Subcutaneous abdominal adipose tissue (tissue), 5 donors: Measurements from ENCODE around the gene GPATCH4.
"Not testable (repeated sequence)": the region's sequence is repeated elsewhere in the genome, so short reads cannot be mapped to it uniquely, and the experiment has no call there.

Experiments
- H3K27ac ChIP-seq: one replicate; pipeline ENCODE4 v1.7.0; 2013; ENCODE audit warnings: low read depth, mild to moderate bottlenecking, inconsistent platforms, low read length, moderate library complexity
- H3K27me3 ChIP-seq, 5 donors: one replicate each; pipeline ENCODE4 v1.7.0; 2013; ENCODE audit warnings: low read length in 5 of 5, inconsistent platforms in 1 of 5; ENCODE audit not compliant: control insufficient read depth in 5 of 5, insufficient read depth in 4 of 5
- H3K36me3 ChIP-seq, 5 donors: one replicate each; pipeline ENCODE4 v1.7.0; 2013; ENCODE audit warnings: low read length in 5 of 5; ENCODE audit not compliant: control insufficient read depth in 5 of 5, insufficient read depth in 5 of 5
- H3K4me1 ChIP-seq, 5 donors: one replicate each; pipeline ENCODE4 v1.7.0; 2013; ENCODE audit warnings: low read length in 5 of 5, mild to moderate bottlenecking in 3 of 5, moderate library complexity in 1 of 5; ENCODE audit not compliant: control insufficient read depth in 5 of 5, insufficient read depth in 5 of 5
- H3K4me3 ChIP-seq, 5 donors: one replicate each; pipeline ENCODE4 v1.7.0; 2013; ENCODE audit warnings: low read length in 5 of 5, low read depth in 1 of 5
- H3K9ac ChIP-seq, 5 donors: one replicate each; pipeline ENCODE4 v1.7.0; 2013; ENCODE audit warnings: low read length in 5 of 5, mild to moderate bottlenecking in 4 of 5, moderate library complexity in 3 of 5
- H3K9me3 ChIP-seq, 5 donors: one replicate each; pipeline ENCODE4 v1.7.0; 2013; ENCODE audit warnings: low read length in 5 of 5; ENCODE audit not compliant: control insufficient read depth in 5 of 5
- donor health status: healthy.
- donor health status: healthy.
- donor health status: healthy.
- donor health status: healthy.
- donor health status: healthy.

The GPATCH4 gene

GRCh38 chr1:156643049-156643777 is 41.9 kb upstream of the GPATCH4 start:
- no peak overlapping the region for H3K4me3 ChIP-seq

GRCh38 chr1:156642265-156643048 is 41.2 kb upstream of the GPATCH4 start:
- Histone ChIP-seq H3K4me1 (peaks cover 2 to 28% (median 11%) of the 10 kb centered on the region in 5 donors), H3K27ac (no peak overlapping the region), H3K9me3 (peaks cover 0 to 2% (median 0%) of the 10 kb centered on the region in 5 donors), H3K36me3 (no peaks in the 10 kb centered on the region), H3K4me3 (peak overlapping the region in 1 of 5 donors; percentile 26), H3K9ac (no peak overlapping the region), H3K27me3 (peaks cover 56 to 87% (median 83%) of the 10 kb centered on the region in 5 donors)

More at GRCh38 chr1:156643049-156643777, 41.9 kb upstream of the GPATCH4 start:
- no peak overlapping the region for H3K27ac ChIP-seq
- peaks cover 0 to 2% (median 0%) of the 10 kb centered on the region in 5 donors for H3K9me3 ChIP-seq
- peaks cover 2 to 28% (median 11%) of the 10 kb centered on the region in 5 donors for H3K4me1 ChIP-seq
- no peak overlapping the region for H3K9ac ChIP-seq
- H3K27me3 ChIP-seq: peaks cover 53 to 90% (median 85%) of the 10 kb centered on the region in 5 donors
- H3K36me3 ChIP-seq: no peaks in the 10 kb centered on the region

- no peak within 1 kb of the TSS for H3K9ac ChIP-seq
- H3K27ac ChIP-seq: no peak within 1 kb of the TSS
Measured at GRCh38 chr1:156641761-156642264, 40.5 kb upstream of the GPATCH4 start, which contains the start of gene BCAN. Gene BCAN (plus strand): TSS chr1:156642117. CDS start chr1:156646055, 3,938 bp downstream.

GRCh38 chr1:156640842-156641706 is 39.8 kb upstream of the GPATCH4 start:
- H3K27me3 ChIP-seq: peaks cover 44 to 77% (median 70%) of the 10 kb centered on the region in 5 donors
- H3K9ac ChIP-seq: no peak overlapping the region
- H3K4me3 ChIP-seq: peak overlapping the region in 1 of 5 donors; percentile 2
- H3K9me3 ChIP-seq: peaks cover 0 to 2% (median 0%) of the 10 kb centered on the region in 5 donors
- no peaks in the 10 kb centered on the region for H3K36me3 ChIP-seq
- H3K27ac ChIP-seq: no peak overlapping the region
- H3K4me1 ChIP-seq: peaks cover 2 to 28% (median 11%) of the 10 kb centered on the region in 5 donors

More at GRCh38 chr1:156641761-156642264, 40.5 kb upstream of the GPATCH4 start, which contains the start of gene BCAN:
- no peaks in the 10 kb centered on the region for H3K36me3 ChIP-seq
- peaks cover 0 to 2% (median 0%) of the 10 kb centered on the region in 5 donors for H3K9me3 ChIP-seq
- peaks cover 50 to 80% (median 77%) of the 10 kb centered on the region in 5 donors for H3K27me3 ChIP-seq
- H3K4me3 ChIP-seq: peak within 1 kb of the TSS in 2 of 5 donors; percentile 2 to 26
- peaks cover 2 to 28% (median 11%) of the 10 kb centered on the region in 5 donors for H3K4me1 ChIP-seq

- Histone ChIP-seq H3K27me3 (peaks cover 39 to 66% (median 58%) of the 10 kb centered on the region in 5 donors), H3K4me3 (no peak overlapping the region), H3K4me1 (peaks cover 2 to 28% (median 11%) of the 10 kb centered on the region in 5 donors), H3K27ac (no peak overlapping the region), H3K9ac (no peak overlapping the region), H3K9me3 (peaks cover 0 to 2% (median 0%) of the 10 kb centered on the region in 5 donors), H3K36me3 (no peaks in the 10 kb centered on the region)
Measured at GRCh38 chr1:156639601-156640101, 38.4 kb upstream of the GPATCH4 start.

- H3K27ac ChIP-seq: no peak overlapping the region
- peaks cover 0 to 28% (median 11%) of the 10 kb centered on the region in 5 donors for H3K4me1 ChIP-seq
- H3K9ac ChIP-seq: no peak overlapping the region
- no peaks in the 10 kb centered on the region for H3K36me3 ChIP-seq
- no peaks in the 10 kb centered on the region for H3K9me3 ChIP-seq
- H3K4me3 ChIP-seq: no peak overlapping the region
- peaks cover 39 to 54% (median 49%) of the 10 kb centered on the region in 5 donors for H3K27me3 ChIP-seq
Measured at GRCh38 chr1:156638189-156638985, 37.1 kb upstream of the GPATCH4 start.

GRCh38 chr1:156632355-156632754 is 31.1 kb upstream of the GPATCH4 start:
- H3K4me3 ChIP-seq: no peak overlapping the region
- no peaks in the 10 kb centered on the region for H3K36me3 ChIP-seq
- H3K4me1 ChIP-seq: no peaks in the 10 kb centered on the region
- peaks cover 0 to 19% (median 16%) of the 10 kb centered on the region in 5 donors for H3K27me3 ChIP-seq
- H3K27ac ChIP-seq: no peak overlapping the region
- no peak overlapping the region for H3K9ac ChIP-seq
- no peaks in the 10 kb centered on the region for H3K9me3 ChIP-seq

- H3K4me3 ChIP-seq, H3K27ac ChIP-seq, H3K9ac ChIP-seq, H3K9me3 ChIP-seq, H3K36me3 ChIP-seq, H3K4me1 ChIP-seq: not testable (repeated sequence)
- peaks cover 0 to 22% (median 18%) of the 10 kb centered on the region in 5 donors for H3K27me3 ChIP-seq
Measured at GRCh38 chr1:156631152-156631551, 29.9 kb upstream of the GPATCH4 start.
